H9 (cell line): ENCODE results near the gene MPZ. TPM values are rescaled to one million over a fixed set of nuclear protein-coding genes. Genes with fewer than 3 reads are reported as not detected.

ENCODE experiments used
- DNase-seq: peaks from one replicate; pipeline ENCODE4 v3.0.0-alpha.2; 2017
- H2AFZ ChIP-seq: one replicate; pipeline ENCODE4 v1.6.1; 2013; ENCODE audit warnings: mild to moderate bottlenecking, low read length, control low read depth, moderate library complexity
- H2AK5ac ChIP-seq: 2 replicates; pipeline ENCODE4 v1.6.1; 2013; ENCODE audit warnings: low read length, control low read depth, mixed read lengths; ENCODE audit not compliant: insufficient read length
- H2BK120ac ChIP-seq: one replicate; pipeline ENCODE4 v1.6.1; 2013; ENCODE audit warnings: low read depth, mild to moderate bottlenecking, low read length, control low read depth, inconsistent platforms; ENCODE audit not compliant: poor library complexity, severe bottlenecking
- H2BK12ac ChIP-seq: 2 replicates; pipeline ENCODE4 v1.6.1; 2013; ENCODE audit warnings: low read length, control low read depth, mixed read lengths, low read depth; ENCODE audit not compliant: insufficient read length
- H2BK15ac ChIP-seq: 2 replicates; pipeline ENCODE4 v1.6.1; 2013; ENCODE audit warnings: low read depth, low read length, control low read depth
- H2BK20ac ChIP-seq: one replicate; pipeline ENCODE4 v1.6.1; 2013; ENCODE audit warnings: low read depth, mild to moderate bottlenecking, low read length, control low read depth, inconsistent platforms; ENCODE audit not compliant: poor library complexity, severe bottlenecking
- H2BK5ac ChIP-seq: 2 replicates; pipeline ENCODE4 v1.6.1; 2013; ENCODE audit warnings: low read length, control low read depth, mixed read lengths; ENCODE audit not compliant: insufficient read length
- H3K14ac ChIP-seq: 2 replicates; pipeline ENCODE4 v1.6.1; 2013; ENCODE audit warnings: low read length, control low read depth; ENCODE audit not compliant: insufficient read depth
- H3K18ac ChIP-seq: 2 replicates; pipeline ENCODE4 v1.6.1; 2013; ENCODE audit warnings: low read depth, mild to moderate bottlenecking, mixed read lengths, low read length, control low read depth; ENCODE audit not compliant: insufficient read length
- H3K23ac ChIP-seq: 2 replicates; pipeline ENCODE4 v1.6.1; 2013; ENCODE audit warnings: low read length, control low read depth, mixed read lengths, low read depth; ENCODE audit not compliant: insufficient read length
- H3K23me2 ChIP-seq: 2 replicates; pipeline ENCODE4 v1.6.1; 2013; ENCODE audit warnings: low read depth, mild to moderate bottlenecking, mixed read lengths, low read length, control low read depth; ENCODE audit not compliant: insufficient read length, poor library complexity, severe bottlenecking
- H3K27ac ChIP-seq: 2 replicates; pipeline ENCODE4 v1.5.1; 2013; ENCODE audit warnings: low read length, control low read depth, mixed read lengths, low read depth; ENCODE audit not compliant: insufficient read length
- H3K27me3 ChIP-seq: 2 replicates; pipeline ENCODE4 v1.6.1; 2013; ENCODE audit warnings: low read length, control low read depth, inconsistent platforms; ENCODE audit not compliant: insufficient read depth
- H3K4ac ChIP-seq: 2 replicates; pipeline ENCODE4 v1.6.1; 2013; ENCODE audit warnings: low read depth, mild to moderate bottlenecking, control low read depth, inconsistent platforms, low read length, moderate library complexity
- H3K4me1 ChIP-seq: 2 replicates; pipeline ENCODE4 v1.6.1; 2013; ENCODE audit warnings: low read length, control low read depth, inconsistent platforms; ENCODE audit not compliant: insufficient read depth
- H3K4me2 ChIP-seq: 2 replicates; pipeline ENCODE4 v1.6.1; 2013; ENCODE audit warnings: low read length, control low read depth, mixed read lengths; ENCODE audit not compliant: insufficient read length, insufficient read depth
- H3K56ac ChIP-seq: 2 replicates; pipeline ENCODE4 v1.6.1; 2013; ENCODE audit warnings: low read depth, mild to moderate bottlenecking, mixed read lengths, low read length, control low read depth; ENCODE audit not compliant: insufficient read length
- H3K79me1 ChIP-seq: 2 replicates; pipeline ENCODE4 v1.6.1; 2013; ENCODE audit warnings: low read depth, mild to moderate bottlenecking, moderate library complexity, low read length, control low read depth, inconsistent platforms; ENCODE audit not compliant: insufficient read depth, poor library complexity, severe bottlenecking
- H3K79me2 ChIP-seq: 2 replicates; pipeline ENCODE4 v1.6.1; 2013; ENCODE audit warnings: low read length, control low read depth, inconsistent platforms; ENCODE audit not compliant: insufficient read depth
- H3K9ac ChIP-seq: 2 replicates; pipeline ENCODE4 v1.6.1; 2013; ENCODE audit warnings: low read length, control low read depth, mixed read lengths; ENCODE audit not compliant: insufficient read length; ENCODE audit errors: extremely low read depth
- H3K9me3 ChIP-seq: one replicate; pipeline ENCODE4 v1.6.1; 2013; ENCODE audit warnings: low read depth, low read length, inconsistent platforms; ENCODE audit not compliant: control insufficient read depth
- H3T11ph ChIP-seq: one replicate; pipeline ENCODE4 v1.6.1; 2013; ENCODE audit warnings: mild to moderate bottlenecking, low read length, control low read depth, inconsistent platforms
- H4K20me1 ChIP-seq: one replicate; pipeline ENCODE4 v1.6.1; 2013; ENCODE audit not compliant: control insufficient read depth, insufficient read length, insufficient read depth
- H4K5ac ChIP-seq: 2 replicates; pipeline ENCODE4 v1.6.1; 2013; ENCODE audit warnings: low read depth, mild to moderate bottlenecking, mixed read lengths, low read length, control low read depth; ENCODE audit not compliant: insufficient read length
- H4K8ac ChIP-seq: replicated peaks from 2 replicates; pipeline ENCODE4 v1.6.1; 2013; ENCODE audit warnings: low read length, control low read depth, mixed read lengths, low read depth; ENCODE audit not compliant: insufficient read length
- H4K91ac ChIP-seq: 2 replicates; pipeline ENCODE4 v1.6.1; 2013; ENCODE audit warnings: low read depth, mild to moderate bottlenecking, moderate library complexity, mixed read lengths, low read length, control low read depth; ENCODE audit not compliant: insufficient read length
- H3K27ac Mint-ChIP-seq, 3 experiments: 2 replicates in 2 of 3; 3 replicates in 1 of 3; pipeline ENCODE4 v1.8.0; 2020 to 2021; ENCODE audit warnings: mixed read lengths in 3 of 3, mild to moderate bottlenecking in 1 of 3, moderate library complexity in 1 of 3
- H3K27me3 Mint-ChIP-seq: 2 replicates; pipeline ENCODE4 v1.8.0; 2021; ENCODE audit warnings: low read depth, mild to moderate bottlenecking, moderate library complexity, mixed read lengths
- H3K36me3 Mint-ChIP-seq, 3 experiments: 2 replicates in 2 of 3; 3 replicates in 1 of 3; pipeline ENCODE4 v1.8.0; 2020 to 2021; ENCODE audit warnings: low read depth in 3 of 3, mixed read lengths in 3 of 3; ENCODE audit not compliant: insufficient read depth in 1 of 3
- H3K4me1 Mint-ChIP-seq, 2 experiments: 2 replicates each; pipeline ENCODE4 v1.8.0; 2020; ENCODE audit warnings: mixed read lengths in 2 of 2
- H3K4me3 Mint-ChIP-seq, 2 experiments: 2 replicates in 1 of 2; 3 replicates in 1 of 2; pipeline ENCODE4 v1.8.0; 2020 to 2021; ENCODE audit warnings: mild to moderate bottlenecking in 2 of 2, mixed read lengths in 2 of 2, moderate library complexity in 1 of 2
- H3K9me3 Mint-ChIP-seq, 2 experiments: 2 replicates in 1 of 2; 3 replicates in 1 of 2; pipeline ENCODE4 v1.8.0; 2020; ENCODE audit warnings: mild to moderate bottlenecking in 2 of 2, mixed read lengths in 2 of 2, moderate library complexity in 1 of 2
- CTCF ChIP-seq: fragments of 200-600 bp; sonication (generic); conservative IDR thresholded peaks from 3 replicates; pipeline ENCODE4 v1.8.0; 2021; ENCODE audit warnings: antibody characterized with exemption, mild to moderate bottlenecking
- WGBS: extraction: QIAGEN DNeasy Blood & Tissue Kit; methylation state at CpG from one replicate; pipeline ENCODE4 v1.1.7; 2013; ENCODE audit warnings: missing lambda C conversion rate, low lambda C conversion rate, mixed read lengths; ENCODE audit not compliant: insufficient read length; ENCODE audit errors: extremely low coverage; 5-methylcytosine and 5-hydroxymethylcytosine counted together
- total RNA-seq: library from RNA; stranded (reverse); gene quantifications from 2 replicates; pipeline ENCODE4 v1.2.1, GENCODE V29; 2021

Gene MPZ
- total RNA-seq, 1 experiment from 2014 or later = 2.7 TPM

DNA sequence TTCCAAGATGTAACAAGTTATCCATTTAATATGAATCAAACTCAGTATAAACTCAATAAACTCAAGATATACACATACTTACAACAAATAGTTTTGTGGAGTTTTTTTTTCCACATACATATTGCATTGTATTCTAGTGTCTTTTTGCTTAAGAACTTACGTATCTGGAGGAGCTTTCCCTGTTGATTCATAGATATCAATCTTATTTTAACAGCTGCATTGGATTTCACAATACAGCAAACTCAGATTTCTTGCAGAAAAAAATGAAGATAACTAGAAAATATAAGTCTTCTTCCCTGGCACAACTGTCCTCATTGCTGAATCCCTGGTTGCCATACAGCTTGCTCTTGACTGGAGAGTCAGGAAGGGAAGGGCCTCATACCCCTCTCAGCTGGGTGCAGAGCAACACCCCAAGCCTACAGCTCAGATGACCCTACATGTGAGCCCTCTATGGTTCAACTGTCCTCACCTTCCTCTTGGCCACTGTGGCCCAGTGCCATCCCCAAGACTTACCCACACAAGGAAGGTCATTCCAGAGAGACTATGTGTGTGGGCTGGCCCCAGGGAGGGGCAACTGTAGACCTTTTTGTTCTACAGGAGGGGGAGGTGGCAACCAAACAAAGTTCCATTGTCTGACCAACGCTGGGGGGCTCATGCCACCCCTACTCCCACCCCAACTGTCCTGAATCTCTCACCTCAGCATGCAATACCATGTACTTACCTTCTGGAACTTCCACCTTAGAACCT lies 1.7 kb downstream of the MPZ start:
- Mint-ChIP-seq H3K27me3 (peaks cover 3% of the 10 kb centered on the region; the same call in 1 of the 2 replicates), H3K27ac (no peak overlapping the region), H3K4me3 (no peak overlapping the region; a peak in 1 of 5 replicates), H3K4me1 (peaks cover 31 to 48% of the 10 kb centered on the region in 2 experiments), H3K9me3 (no peaks in the 10 kb centered on the region), H3K36me3 (no peaks in the 10 kb centered on the region)
- H3K27me3 ChIP-seq = no peaks in the 10 kb centered on the region
- H4K5ac ChIP-seq = no peak overlapping the region
- no peak overlapping the region for H3K4ac ChIP-seq
- no peak overlapping the region for H2AFZ ChIP-seq
- WGBS = no CpG with 5 or more reads among the region's 2 CpGs
- no peak for DNase-seq
- H4K8ac ChIP-seq = no peak overlapping the region
- no peak overlapping the region for H2BK5ac ChIP-seq
- no peaks in the 10 kb centered on the region for H4K20me1 ChIP-seq
- H2BK20ac ChIP-seq = no peak overlapping the region
- no peak overlapping the region for H3K18ac ChIP-seq
- H3K56ac ChIP-seq = no peak overlapping the region
- no peak overlapping the region for H3K27ac ChIP-seq
- H3K4me1 ChIP-seq = peaks cover 6% of the 10 kb centered on the region; the same call in 1 of the 2 replicates
- H3K4me2 ChIP-seq = no peak overlapping the region
- H2AK5ac ChIP-seq = no peak overlapping the region
- no peaks in the 10 kb centered on the region for H3K79me1 ChIP-seq
- H3T11ph ChIP-seq = no peak overlapping the region
- no peak overlapping the region for H2BK15ac ChIP-seq
- H4K91ac ChIP-seq = no peak overlapping the region
- no peak overlapping the region for H3K23ac ChIP-seq
- no peak overlapping the region for H3K14ac ChIP-seq
- H3K9ac ChIP-seq = no peak overlapping the region
- H3K23me2 ChIP-seq = peaks cover 8% of the 10 kb centered on the region
- H2BK12ac ChIP-seq = no peak overlapping the region
- H2BK120ac ChIP-seq = no peak overlapping the region
- no peaks in the 10 kb centered on the region for H3K9me3 ChIP-seq
- TF ChIP-seq CTCF = no peak
- no peaks in the 10 kb centered on the region for H3K79me2 ChIP-seq
